Measurements from ENCODE around the gene TMEM187.
A peak's percentile ranks its signal among the peaks of the same experiment; 100 is the strongest.
"Not testable (repeated sequence)": the region's sequence is repeated elsewhere in the genome, so short reads cannot be mapped to it uniquely, and the experiment has no call there.

The TMEM187 gene

GRCh38 chrX:153973127-153974002 is 811 bp downstream of the TMEM187 start:
- no peak for DNase-seq

DNA sequence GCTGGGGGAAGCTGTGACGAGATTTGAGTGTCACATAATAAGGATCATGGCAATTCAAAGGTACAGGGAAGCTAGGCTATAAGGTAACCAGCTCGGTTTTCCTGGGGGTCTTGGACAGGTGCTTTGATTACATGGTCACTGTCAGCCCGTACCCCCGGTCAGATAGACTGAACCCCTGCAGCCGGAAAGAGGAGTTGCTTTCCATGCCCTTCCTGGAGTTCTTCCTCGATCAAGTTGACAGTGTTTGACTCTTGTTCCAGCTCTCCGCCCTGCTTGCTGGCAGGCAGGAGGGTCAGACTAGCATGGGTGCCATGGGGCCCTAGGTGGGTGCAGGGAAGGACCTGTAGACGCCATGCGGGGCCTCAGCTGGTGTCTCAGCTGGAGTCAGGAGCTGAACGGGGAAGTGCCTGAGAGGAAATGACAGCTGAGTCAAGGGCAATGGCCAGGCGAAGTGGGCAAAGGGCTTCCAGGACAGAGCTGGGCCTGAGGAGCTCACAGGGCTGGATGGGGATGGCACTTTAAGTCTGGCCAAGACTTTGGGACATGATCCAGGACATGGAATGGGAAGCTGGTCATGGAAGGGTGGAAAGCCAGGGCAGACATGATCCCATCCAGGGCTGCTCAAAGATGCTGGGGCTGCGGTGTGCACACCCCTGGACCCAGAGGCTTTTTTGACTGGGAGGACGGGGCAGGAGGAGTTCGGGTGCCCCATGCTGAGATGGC is 1.6 kb downstream of the TMEM187 start:
- DNase-seq: no peak

DNA sequence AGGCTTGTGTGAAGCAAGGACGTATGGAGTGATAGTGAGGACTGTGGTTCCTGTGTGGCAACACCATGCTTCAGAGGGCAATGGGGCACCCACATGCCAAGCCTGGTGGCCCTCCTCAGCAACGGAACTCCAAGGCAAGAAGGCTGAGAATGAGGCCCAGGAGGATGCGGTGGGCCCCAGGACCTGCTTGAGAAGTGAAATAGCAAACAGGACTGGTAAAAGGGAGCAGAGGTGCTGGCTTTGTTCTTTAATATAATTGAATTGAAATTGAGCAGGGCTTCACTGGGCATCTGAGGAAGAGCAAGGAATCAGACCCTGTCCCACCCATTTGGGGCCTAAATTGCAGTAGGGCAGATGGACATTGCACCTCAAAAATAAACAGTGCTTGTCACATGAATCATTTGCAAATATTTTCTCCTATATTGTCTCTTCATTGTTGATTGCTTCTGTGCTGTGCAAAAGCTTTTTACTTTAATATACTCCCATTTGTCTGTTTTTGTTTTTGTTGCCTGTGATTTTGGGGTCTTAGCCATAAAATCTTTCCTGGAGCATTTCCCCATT is 2.3 kb downstream of the TMEM187 start:
- DNase-seq: no peak

DNA sequence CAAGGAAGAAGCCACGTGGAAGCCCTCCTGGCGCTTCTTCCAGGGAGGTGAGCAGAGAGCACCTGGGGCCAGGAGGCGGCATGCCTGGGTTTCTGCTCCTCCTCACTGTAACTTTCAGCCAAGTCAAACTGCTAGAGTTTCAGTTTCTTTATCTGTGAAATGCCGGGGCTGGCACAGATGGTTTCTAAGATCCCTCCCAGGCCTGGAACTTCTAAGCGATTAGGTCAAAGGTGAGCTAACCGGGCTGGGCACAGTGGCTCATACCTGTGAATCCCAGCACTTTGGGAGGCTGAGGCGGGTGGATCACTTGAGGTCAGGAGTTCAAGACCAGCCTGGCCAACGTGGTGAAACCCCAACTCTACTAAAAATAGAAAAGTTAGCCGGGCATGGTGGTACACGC is 7.8 kb downstream of the TMEM187 start:
- DNase-seq: not testable (repeated sequence)

GRCh38 chrX:153981231-153981630 is 8.7 kb downstream of the TMEM187 start:
- no peak for DNase-seq

DNA sequence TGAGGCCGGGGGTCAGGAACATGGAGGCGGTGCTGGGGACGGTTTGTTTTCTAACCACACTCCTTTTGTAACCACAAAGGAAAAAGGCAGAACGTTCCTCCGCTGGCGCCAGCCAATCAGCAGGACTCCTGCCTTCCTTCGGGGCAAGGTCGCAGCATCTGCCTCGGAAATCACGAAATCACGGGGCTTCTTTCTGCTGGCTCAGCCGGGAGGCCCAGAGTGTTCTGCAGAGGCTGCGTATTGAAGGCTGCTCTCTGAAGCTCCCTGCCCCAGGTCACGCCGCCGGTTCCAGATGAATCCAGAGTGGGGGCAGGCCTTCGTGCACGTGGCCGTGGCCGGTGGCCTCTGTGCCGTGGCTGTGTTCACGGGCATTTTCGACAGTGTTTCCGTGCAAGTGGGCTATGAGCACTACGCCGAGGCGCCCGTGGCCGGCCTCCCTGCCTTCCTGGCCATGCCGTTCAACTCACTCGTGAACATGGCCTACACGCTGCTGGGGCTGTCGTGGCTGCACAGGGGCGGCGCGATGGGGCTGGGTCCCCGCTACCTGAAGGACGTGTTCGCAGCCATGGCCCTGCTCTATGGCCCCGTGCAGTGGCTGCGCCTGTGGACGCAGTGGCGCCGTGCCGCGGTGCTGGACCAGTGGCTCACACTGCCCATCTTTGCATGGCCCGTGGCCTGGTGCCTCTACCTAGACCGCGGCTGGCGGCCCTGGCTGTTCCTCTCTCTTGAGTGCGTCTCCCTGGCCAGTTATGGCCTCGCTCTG is 9.4 kb downstream of the TMEM187 start:
- DNase-seq: no peak

DNA sequence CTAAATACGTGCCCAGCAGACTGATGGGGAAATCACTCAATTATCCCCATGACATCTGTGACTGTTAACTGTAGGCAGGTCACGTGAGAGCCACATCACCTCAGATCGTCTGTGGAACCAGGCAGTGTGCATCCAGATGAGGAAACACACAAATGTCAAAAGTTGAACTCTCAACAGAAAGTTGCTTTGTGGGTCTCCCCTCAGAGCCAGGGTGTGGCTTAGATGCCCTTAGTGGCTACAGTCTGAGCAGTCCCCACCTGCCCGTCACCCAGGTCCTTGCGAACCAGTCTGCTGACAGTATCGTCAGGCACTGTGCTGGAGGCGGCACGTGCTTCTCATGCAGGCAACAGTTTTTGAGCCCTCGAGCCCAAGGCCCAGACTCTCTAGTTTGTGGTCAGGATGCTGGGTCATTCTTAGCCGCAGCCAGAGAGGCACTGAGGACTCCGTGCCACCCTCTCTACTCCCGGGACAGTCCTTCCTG is 10.8 kb downstream of the TMEM187 start:
- DNase-seq: no peak

DNA sequence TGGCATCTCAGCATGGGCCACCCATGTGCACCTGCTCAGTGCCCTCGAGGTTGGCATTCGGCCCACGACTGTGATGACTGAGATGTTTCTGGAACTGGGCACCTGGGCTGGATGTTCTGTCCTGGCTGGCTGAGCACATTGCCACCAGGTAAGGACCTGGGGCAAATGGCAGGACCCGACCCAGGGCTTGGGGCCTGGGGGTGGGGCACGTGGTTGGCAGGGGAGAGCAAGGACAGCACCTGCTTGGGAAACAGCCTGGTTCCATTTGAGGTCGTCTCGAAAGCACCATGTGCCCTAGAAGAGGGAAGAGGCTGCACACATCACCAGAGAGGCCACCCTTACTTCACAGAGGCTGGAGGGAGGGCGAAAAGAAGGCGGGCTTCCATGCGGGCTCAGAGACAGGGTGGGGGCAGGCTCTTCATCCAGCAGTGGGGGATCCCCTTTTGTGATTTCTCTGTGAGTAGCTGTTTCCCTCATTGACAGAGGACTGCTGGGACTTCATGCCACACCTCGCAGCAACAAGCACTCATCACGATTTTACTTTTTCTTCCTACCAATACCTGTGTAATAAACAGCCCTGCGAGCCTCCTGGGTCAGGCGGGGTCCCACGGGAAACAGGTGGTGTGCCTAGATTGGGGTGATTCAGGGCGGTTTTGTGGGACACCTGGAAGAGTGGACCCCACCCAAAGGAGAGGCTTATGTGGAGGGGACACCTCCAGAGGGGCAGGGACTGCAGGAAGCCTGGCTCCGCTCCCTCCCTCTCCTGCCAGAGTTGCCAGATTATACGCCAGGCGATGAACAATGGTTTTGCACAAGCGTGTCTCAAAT is 12.0 kb downstream of the TMEM187 start:
- no peak for DNase-seq

DNA sequence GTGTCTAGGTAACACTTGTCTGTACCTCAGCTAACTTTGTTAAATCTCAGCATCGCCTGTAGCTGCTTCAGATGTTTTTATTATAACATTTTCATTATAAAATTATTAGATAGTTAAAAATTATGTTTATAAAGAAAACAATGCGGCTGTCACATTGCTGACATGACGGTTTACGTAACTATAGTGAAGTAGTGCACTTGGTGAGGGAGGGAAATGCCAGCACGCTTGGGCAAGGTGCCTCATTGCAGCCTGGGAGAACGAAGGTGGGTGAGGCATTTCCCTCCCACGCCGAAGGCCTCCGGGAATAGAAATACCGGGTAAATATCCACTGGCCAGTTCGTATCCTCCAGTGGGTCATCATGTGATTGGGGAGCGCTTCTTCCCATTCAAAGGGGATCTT is 15.9 kb downstream of the TMEM187 start:
- DNase-seq: no peak

DNA sequence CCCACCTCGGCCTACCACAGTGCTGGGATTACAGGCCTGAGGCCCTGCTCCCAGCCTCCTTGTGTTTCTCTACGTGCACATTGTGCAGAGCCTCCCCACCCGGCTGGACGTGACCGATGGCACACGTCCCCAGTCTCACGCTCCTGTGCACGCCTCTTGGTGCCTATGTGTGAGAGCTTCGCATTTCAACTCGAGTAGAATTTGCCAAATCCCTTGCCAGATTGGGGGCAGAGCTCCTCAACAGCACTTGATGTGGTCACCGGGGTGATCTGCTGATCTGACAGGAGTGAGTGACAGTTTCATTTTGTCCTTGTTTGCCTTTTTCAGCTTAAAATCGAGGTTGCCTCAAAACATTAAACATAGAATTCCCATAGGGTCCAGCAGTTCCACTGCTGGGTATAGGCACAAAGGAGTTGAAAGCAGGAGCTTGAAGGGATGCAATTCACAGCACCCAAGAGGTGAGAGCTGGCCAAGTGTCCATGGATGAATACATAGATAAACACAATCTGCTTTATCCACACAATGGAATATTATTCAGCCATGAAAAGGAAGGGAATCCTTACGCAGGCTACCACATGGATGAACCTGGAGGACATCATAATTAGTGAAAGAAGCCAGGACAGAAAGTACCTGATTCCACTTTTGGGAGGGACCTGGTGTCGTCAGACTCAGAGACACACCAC is 17.6 kb downstream of the TMEM187 start:
- no peak for DNase-seq

GRCh38 chrX:153991013-153991580 is 18.5 kb downstream of the TMEM187 start:
- no peak for DNase-seq

DNA sequence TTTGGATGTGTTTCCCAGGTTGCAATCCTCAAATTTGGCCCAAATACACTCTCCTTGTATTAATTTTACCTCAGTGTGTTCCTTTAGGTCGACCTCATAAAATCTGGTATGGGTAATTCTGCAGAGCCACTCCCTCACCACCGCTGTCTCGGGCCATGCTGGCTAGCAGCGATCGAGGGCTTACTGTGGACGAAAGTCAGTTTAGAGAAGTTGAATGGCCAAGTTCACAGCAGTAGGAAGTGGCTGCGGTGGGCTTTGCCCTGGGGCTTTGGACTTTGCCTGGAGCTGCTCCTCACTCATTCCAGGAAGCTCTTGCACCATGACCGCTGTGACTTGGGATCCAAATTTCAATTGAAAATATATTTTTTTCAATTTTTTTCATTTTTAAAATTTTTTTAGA is 19.6 kb downstream of the TMEM187 start:
- DNase-seq: no peak

DNA sequence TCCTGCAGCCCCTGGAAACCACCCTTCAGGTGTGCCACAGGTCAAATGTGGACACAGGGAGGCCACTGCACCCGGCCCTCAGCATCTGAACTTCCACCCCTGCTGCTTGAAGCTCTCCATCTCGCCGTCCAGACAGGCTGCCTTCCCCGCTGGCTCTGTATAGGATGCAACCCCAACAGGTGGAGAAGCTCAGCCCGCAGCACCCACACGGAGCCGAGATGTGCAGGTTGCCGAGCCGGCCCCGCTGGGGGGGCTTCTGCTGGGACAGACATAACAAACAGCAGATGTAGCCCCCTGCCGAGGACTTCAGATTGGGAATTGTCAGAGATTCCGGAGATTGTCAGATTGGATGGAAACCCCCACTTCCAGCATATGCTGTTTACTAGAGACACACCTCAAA is 20.5 kb downstream of the TMEM187 start:
- DNase-seq: no peak

GRCh38 chrX:153993978-153994377 is 21.4 kb downstream of the TMEM187 start:
- no peak for DNase-seq

DNA sequence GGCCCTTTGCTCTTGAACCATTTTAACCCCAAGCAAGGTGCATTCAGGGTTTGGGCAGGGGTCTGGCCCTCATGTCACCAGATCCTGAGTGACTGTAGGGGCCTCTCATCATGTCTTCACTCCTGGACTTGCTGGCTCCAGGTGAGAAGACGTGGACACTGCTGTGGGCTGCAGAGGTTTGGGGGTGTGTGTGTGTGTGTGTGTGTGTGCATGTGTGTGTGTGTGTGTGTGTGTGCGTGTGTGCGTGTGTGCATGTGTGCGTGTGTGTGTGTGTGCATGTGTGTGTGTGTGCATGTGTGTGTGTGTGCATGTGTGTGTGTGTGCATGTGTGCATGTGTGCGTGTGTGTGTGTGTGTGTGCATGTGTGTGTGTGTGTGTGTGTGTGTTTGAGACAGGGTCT is 21.8 kb downstream of the TMEM187 start:
- not testable (repeated sequence) for DNase-seq

GRCh38 chrX:153995504-153995903 is 22.9 kb downstream of the TMEM187 start:
- DNase-seq: no peak

DNA sequence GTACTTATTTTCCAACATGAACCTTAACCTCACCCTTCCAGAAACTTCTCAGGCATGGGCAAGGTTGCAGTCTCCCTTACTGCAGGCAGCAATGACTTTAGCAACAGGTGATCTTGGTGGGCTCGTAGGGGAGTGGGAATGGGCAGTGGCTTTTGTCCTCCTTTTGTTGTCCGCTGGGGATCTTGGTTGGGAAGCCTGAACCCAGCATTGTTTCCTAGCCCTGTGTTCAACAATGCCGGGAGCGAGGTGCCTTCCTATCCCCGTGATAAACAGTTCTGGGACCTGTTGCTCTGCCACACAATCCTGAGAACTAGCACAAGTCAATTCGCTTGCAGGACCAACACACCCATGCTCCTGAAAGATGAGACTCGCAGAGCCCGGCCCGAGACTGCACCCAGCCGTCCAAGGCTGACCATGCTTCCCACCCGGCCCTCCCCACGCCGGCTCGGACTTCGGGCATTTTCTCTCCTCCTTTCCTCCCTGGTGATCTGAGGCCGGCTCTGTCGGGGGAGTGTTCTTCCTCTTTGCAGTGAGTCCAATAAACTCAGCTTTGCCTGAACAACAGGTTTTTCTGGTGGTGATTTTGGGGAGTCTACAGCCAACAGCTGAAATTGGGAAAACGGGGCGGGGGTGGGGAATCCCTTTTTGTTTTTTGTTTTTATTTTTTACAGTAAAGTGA is 26.9 kb downstream of the TMEM187 start:
- DNase-seq: no peak

DNA sequence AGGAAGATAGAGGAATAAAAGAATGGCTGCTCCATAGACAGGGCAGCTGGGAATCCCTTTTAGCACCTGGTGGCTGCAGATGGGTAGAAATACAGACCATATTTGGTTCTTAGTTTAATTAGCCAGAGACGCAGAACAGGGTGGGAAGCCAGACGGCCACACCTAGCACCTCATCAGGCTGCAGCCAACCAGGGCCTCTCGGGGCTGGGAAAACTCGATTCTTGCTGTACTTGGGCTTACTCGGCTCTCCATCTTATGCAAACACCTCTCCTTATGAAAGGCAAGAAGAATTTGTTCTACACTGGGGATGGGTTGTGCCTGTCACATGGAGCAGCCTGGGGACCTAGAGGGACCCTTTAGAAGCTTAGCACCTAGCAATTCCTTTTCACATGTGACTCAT is 27.5 kb downstream of the TMEM187 start:
- DNase-seq: no peak

GRCh38 chrX:154002215-154002719 is 29.7 kb downstream of the TMEM187 start:
- peak; percentile 74 for DNase-seq

- no peak for DNase-seq
These were observed 31.8 kb downstream of the TMEM187 start for GRCh38 chrX:154004315-154004714.

Measured in fibroblast of skin of back (primary cell).